Left lobe of liver (tissue), 2 donors: ENCODE data around the gene CCL13. TPM values are rescaled to one million over a fixed set of nuclear protein-coding genes. Genes with fewer than 3 reads are reported as not detected.

Experiments
- ATAC-seq: fragments of 200-7000 bp; cut with Tn5 transposase; one replicate; pipeline ENCODE4 v1.9.1; 2020; ENCODE audit warnings: mild to moderate bottlenecking, moderate library complexity
- DNase-seq: peaks from one replicate; pipeline ENCODE4 v3.0.0-alpha.2; 2020; ENCODE audit warnings: low spot score
- total RNA-seq: library from RNA; stranded (reverse); gene quantifications from one replicate; pipeline ENCODE4 v1.2.1, GENCODE V29; 2021
- donor health status: DM: no; HTN: no; CAD: no; lungs with moderate emphysema.
- donor health status: DM: no; HTN: yes; CAD: no.

CCL13 gene
- total RNA-seq, 1 donor from 2014 or later = not detected

DNA sequence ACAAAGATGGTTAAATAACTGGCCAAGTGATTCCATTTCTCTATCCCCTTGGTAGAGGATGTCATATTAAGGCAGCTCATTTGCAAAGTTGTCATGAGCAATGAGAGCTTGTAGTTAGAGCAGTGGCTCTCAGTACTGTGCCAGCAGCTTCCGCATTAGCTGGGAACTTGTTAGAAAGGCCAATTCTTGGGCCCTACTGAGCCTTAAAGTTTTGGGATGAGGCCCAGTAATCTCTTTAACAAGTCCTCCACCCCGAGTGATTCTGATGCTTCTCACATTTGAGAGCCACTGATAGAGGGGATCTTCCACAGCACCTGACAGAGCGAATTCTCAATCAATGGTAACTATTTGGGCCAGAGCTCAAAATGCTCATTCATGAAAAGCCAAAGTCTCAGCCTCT lies 26.9 kb downstream of the CCL13 start:
- ATAC-seq (no peak), DNase-seq (no peak)

GRCh38 chr17:34384271-34384670 lies 28.0 kb downstream of the CCL13 start:
- ATAC-seq = no peak
- DNase-seq = no peak

DNA sequence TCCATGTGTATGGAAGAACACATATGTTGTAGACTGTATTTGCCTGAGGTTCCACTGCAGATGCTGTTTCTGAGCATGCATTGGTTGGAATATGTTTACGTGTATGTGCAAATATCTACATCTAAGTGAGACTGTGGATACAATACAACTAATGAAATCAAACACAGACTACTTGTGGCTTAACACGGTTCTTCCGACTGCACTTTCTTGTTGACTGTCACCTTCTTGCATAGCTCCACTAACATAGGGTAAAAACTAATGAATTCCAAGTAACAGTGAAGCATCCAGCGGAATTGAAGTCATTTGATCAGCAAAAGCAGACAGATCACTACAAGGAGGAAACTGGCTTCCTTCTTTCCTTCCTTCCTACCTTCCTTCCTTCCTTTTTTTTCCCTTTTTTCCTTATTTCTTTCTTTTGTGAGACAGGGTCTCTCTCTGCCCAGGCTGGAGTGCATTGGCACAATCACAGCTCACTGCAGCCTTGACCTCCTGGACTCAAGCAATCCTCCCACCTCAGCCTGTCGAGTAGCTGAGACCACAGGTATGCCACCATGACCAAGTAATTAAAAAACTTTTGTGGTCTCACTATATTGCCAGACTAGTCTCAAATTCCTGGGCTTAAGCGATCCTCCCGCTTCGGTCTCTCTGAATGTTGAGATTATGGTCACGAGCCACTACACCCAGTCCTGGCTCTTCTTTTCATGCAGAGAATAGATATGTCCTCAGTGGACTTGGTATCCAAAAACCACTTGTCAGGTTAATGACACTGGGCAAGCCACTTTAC lies 28.7 kb downstream of the CCL13 start:
- no peak for ATAC-seq
- no peak for DNase-seq

GRCh38 chr17:34386343-34386696 lies 30.0 kb downstream of the CCL13 start:
- DNase-seq = no peak
- ATAC-seq = no peak

GRCh38 chr17:34386697-34387550 lies 30.6 kb downstream of the CCL13 start:
- no peak for ATAC-seq
- DNase-seq = no peak

DNA sequence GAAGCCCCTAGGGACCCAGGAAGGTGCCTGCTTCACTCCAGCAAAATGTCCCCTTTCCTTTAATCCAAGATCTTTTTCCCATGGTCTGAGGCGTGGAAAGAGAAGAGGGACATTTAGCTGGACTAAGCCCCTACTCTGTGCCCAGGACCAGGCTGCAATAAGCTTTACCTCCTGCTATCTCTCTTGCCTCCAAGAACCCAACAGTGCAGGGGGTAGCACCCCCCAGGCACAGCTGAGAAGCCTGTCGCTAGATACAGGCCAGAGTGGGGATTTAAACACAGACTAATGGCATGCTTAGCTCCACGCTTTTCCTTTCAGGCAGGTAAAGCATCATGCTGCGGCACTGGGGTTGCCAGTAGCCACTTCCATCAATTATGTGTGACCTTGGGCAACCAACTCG lies 31.3 kb downstream of the CCL13 start:
- ATAC-seq (no peak), DNase-seq (no peak)

DNA sequence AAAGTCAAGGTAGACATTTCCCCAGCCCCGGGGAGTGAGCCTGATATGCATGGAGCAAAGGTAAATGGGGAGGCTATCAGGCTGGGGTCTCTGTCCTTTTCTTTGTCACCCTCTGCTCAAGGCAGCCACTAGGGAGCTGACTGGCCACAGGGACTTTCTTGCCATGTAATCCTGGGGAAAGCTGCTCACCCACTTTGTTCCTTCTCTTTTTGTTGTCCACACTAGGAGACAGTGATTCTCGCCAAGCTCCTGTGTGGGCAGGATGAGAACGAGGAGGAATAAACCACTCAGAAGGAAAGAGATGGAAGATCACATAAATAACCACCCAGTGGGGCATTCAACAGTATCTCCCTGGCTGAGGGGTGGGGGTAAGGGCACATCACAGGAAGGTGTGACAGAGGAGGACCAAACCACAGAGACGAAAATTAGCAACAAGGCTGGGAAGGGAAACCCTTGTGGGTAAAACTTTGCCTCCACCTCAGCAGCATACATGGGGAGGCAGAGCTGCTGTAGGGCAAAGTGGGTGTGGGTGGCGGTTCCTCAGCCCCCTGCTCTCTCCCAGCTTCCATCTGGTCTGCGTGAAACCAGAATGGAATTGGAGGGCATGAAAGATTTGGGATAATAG lies 33.0 kb downstream of the CCL13 start:
- ATAC-seq (no peak), DNase-seq (no peak)

GRCh38 chr17:34390649-34391048 lies 34.4 kb downstream of the CCL13 start:
- no peak for ATAC-seq

GRCh38 chr17:34391241-34391640 lies 35.0 kb downstream of the CCL13 start:
- DNase-seq (no peak), ATAC-seq (no peak)

More at GRCh38 chr17:34390649-34391048, 34.4 kb downstream of the CCL13 start:
- no peak for DNase-seq

DNA sequence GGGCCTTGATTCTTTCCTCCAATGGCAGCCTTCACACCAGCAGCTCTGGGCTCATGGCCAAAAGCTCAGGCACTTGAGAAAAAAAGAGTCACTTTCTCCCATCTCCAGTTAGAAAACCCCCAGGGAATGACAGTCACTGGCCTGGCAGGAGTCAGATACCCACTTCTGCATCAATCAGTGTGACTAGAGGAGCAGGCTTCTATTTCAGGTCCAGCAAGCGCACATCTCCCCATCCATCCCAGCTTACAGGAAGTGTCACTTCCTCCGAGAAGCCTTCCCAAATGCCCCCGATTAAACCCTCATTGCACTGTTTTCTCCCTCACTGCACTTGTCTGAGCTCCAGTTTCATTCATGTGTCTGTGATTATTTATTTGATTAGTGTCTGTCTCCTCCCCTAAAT lies 37.1 kb downstream of the CCL13 start:
- DNase-seq (no peak), ATAC-seq (no peak)

DNA sequence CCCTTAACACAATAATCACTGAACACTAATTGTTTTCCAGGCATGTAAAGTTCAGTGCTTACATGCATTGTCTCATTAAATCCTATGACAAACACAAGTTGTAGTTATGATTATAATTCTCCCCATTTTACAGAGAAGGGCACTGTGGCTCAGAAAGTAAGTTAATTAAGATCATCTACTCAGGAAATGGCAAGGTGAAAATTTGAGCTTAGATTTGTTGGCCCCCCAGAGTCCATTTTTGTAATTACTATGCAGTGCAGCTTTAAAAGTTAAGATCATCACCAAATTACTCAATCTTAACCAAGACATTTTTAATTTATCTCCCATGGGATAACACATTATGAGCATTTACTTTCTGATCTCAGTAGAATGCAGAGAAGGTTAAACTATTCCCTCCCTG lies 41.0 kb downstream of the CCL13 start:
- DNase-seq = no peak
- ATAC-seq = no peak

- ATAC-seq (no peak), DNase-seq (no peak)
Measured at GRCh38 chr17:34398990-34399389, 42.7 kb downstream of the CCL13 start.

GRCh38 chr17:34399725-34400124 lies 43.4 kb downstream of the CCL13 start:
- no peak for DNase-seq
- ATAC-seq = no peak

DNA sequence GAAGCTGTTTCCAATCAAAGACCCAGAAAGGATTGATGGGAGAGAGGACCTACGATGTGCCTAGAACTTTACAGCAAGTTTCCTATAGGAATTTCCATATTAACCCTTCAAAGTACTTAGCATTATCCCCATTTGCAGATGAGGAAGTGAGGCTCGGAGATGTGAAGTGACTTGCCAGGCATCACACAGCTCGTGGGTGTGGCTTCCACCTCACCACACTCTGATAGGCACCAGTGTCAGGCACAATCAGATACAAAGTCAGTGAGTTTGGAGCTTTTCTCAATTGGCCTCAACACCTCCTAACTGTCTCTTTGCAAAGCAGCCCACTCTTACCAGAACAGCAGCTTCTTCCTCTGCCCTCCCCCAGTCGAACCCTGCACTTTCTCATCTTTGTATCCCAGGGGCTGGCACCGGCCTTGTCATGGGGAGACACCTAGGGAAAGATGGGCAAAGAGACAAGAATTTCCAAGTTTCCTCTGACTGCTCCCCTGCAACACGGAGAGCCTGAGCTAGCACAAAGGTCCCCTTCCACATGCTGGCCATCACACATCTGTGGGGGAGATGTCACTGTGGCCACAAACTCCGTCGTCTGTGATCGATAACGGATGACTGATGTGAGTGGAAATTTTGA lies 44.1 kb downstream of the CCL13 start:
- DNase-seq = no peak
- no peak for ATAC-seq

DNA sequence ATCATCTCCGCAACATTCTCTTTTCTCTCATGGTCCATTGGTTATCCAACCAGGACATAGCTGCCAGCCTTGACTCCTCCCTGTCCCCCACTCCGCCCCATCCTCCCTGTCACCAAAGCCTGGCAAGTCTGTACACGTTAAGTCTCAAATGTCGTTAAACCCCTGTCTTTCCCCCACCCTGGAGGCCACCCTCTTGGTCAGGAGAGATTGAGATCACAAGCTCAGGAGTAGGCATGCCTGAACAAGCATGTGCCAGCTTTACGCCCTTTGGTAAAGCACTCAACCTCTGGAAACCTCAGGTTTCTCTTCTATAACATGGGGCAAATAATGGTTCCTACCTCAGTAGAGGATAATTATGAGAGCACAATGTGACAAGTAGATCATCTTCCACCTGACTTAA lies 44.9 kb downstream of the CCL13 start:
- no peak for ATAC-seq
- no peak for DNase-seq

- ATAC-seq (no peak), DNase-seq (no peak)
Measured at GRCh38 chr17:34403006-34403405, 46.7 kb downstream of the CCL13 start.

DNA sequence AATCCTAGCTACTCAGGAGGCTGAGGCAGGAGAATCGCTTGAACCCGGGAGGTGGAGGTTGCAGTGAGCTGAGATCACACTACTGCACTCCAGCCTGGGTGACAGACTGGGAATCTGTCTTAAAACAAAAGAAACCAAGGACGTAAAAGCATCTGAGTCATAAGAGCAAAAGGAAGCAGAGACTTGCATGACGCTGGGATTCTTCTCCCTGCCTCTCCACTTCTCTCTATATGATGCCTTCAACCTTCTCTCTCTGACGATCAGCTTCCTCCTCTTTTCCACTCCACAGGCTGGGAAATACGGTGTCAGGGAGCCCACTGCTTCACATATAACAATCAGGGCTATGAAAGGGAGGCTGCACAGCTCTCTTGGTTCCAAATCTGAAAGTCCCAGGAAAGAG lies 49.9 kb downstream of the CCL13 start:
- DNase-seq = no peak
- no peak for ATAC-seq
